ENCODE results near the gene ALOXE3.

ALOXE3 gene

DNA sequence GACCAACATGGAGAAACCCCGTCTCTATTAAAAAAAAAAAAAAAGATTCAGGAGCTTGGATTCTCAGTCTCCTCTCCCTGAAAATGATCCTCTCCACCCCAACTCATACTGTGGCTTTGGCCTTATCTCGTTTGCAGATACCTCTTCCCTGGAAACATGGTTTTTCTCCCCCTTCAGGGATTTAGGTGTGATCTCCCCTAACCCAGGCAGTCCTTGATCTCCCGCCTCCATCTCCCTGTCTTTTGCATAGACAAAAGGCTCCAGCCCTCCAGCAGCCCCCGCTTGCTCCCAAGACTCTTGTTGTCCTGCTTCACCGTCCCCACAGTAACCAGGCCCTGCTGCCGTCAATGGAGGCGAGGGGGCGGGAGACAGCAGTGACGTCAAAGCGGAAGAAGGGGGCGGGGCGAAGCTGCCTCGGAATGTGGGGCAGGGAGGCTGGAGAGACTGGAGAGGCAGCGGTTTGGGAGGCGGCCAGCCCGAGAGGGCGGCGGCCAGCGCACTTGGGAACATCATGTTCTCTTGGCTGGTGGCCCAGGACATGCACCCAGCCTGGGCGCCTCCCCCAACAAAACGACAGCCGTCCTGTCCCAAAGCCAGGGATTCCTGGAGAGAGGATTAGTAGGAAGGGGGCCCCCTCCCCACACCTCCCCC lies 35.8 kb upstream of the ALOXE3 start:
- DNase-seq (ENCODE audit: low read depth): peak; percentile 62

DNA sequence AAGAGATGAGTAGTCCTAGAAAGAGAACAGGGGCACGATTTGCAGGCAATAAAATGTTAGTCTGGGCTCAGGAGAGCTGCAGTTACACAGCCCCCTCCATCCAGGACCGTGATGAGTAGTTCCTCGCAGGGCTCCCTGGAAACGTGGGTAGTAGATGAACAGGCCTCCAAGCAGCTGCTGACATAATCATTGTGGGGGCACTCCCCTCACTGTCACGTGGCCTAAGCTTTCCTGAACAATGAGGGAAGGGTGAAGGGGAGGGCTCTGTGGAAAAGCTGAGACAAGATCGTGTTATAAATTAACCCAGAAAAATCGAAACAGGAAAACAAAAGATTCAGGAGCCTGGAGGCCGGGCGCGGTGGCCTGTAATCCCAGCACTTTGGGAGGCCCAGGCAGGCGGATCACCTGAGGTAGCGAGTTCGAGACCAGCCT lies 35.2 kb upstream of the ALOXE3 start:
- DNase-seq (ENCODE audit: low read depth): no peak

DNA sequence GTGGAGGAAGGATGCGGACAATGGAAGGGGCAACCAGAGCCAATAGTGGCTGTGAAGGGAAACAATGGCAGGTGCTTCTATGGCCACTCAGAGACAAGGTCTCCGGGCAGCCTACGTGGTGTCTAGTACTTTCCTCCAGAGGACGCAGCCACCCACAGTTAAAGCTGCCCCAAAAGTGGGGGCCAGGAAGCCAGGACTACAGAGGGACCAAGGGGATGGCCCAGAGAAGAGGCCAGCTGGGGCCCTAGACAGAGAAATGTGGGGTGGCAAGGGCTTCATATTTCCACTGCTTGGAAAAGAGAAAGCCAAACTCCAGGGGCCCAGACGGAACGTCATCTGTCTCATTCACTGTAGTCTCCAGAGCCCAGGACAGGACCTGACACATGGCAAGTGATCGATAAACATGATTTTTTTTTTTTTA lies 34.7 kb upstream of the ALOXE3 start:
- DNase-seq (ENCODE audit: low read depth): no peak

DNA sequence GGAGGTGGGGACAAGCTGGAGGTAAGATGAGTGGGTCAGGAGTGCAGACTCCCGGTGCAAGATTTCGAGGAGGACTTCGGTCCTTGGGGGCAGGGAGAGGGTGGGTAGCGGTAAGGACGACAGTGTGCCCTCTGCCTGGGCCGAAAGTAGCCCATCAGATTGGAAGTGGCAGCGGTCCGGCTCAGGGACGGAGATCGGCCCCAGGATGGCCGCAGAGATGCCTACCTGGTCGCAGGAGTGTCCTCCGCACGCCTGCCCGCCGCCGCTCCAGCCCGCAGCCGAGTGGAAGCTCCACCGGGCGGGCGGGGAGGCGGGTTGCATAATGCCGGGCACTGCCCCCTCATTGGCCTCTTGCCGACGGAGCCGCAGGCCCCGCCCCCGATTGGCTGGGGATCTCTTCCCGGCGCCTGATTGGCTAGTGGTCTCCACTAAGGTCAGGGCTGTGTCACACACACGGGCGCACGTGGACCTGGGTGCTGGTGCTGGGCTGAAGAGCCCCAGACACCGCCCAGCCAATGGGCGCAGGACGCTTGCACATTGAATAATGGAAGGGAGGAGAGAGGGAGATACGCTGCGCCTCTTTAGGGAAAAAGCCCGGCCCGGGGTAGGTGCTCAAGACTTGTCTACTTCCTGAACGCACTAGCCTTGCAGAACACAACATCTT lies 33.9 kb upstream of the ALOXE3 start, which contains the start of gene PER1:
Gene PER1, minus strand, starts transcription at position 293 of the 664 bp plus-strand sequence. CDS start 1,698 bp downstream, outside the sequence.
- DNase-seq (ENCODE audit: low read depth): peak; percentile 63

DNA sequence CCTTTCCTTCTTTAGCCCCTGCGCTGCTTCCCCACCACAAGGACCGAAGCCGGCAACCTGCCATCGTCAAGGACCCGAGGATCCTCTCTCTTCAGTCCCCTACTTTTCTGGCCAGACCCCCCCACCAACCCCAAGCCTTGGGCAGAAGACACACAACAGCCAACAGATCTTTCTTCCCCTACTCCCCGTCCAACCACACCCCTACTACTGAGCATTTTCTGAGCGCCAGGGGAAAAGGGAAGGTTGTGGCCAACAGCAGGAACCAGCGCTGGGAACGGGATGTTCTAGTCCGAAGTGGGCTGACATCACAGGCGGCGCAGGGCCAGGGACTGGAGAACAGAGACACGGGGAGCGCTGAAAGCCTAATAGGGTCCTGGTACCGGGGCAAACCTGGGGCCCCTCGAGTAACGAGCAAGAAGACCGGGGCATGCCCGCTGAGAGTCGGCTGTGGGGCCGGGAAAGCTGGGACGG lies 33.4 kb upstream of the ALOXE3 start:
- DNase-seq (ENCODE audit: low read depth): no peak

DNA sequence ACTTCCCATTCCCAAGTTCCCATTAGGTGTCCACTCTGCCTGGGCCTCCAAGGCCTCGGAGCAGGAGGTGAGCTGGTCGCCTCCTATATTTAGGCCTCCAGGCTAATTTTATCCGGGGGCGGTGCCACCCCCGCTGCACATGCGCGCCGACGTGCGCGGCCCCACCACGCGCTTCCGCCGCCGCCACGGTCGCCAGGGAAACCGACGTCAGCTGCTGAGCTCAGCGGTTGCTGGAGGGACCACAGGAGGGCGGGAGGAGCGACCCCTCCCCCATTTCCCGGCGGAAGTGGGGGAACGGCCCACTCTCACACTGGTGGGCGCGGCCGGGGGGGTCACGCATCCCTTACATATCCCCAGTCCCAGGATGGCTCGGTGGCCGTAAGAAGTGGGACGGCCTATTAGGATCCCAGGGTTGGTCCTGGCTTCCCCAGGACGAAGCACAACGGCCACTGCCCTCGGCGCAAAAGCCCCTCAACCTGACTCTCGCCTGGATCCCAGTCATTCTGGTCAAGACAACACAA lies 32.9 kb upstream of the ALOXE3 start:
- DNase-seq (ENCODE audit: low read depth): peak; percentile 84

DNA sequence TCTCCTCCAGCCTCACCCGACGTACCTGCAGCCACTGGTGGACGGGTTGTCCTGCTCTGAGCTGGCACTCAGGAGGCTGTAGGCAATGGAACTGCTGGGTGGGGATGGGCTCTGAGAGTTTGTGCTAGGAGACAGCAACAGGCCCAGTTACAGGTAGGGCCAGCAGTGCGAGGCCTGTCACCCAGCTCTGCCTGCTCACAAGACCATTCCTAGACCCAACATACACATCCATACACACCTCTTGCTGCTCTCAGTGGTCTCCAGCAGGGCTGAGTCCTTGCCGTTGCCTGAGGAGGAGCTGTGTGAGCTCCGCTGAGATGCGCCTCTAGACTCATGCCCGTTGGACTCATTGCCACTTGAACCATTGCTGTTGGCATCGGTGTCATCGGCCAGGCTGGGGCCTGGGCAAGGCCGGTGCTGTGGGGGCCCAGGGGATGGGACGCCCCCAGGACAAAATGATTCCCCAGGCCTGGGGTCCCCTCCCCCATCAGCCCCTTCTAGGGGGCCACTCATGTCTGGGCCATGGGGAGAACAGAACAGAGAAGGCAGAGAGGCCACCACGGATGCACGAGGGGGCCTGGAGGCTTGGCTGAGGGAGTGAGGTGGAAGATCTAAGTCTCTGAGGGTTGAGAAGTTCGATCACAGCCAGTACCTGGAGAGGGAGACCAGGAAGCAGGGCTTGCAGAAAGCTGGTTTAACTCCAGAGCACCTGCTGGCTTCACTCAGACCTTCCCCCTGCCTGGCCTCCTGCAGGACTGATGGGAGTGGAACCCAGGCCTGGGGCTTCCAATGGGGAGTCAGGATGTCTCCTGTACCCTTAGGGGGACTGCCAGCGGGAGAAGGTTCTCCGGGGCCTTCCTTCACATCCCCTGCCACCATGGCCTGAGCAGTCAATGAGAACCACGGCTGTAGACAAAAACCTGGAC lies 32.1 kb upstream of the ALOXE3 start:
- DNase-seq (ENCODE audit: low read depth): no peak

DNA sequence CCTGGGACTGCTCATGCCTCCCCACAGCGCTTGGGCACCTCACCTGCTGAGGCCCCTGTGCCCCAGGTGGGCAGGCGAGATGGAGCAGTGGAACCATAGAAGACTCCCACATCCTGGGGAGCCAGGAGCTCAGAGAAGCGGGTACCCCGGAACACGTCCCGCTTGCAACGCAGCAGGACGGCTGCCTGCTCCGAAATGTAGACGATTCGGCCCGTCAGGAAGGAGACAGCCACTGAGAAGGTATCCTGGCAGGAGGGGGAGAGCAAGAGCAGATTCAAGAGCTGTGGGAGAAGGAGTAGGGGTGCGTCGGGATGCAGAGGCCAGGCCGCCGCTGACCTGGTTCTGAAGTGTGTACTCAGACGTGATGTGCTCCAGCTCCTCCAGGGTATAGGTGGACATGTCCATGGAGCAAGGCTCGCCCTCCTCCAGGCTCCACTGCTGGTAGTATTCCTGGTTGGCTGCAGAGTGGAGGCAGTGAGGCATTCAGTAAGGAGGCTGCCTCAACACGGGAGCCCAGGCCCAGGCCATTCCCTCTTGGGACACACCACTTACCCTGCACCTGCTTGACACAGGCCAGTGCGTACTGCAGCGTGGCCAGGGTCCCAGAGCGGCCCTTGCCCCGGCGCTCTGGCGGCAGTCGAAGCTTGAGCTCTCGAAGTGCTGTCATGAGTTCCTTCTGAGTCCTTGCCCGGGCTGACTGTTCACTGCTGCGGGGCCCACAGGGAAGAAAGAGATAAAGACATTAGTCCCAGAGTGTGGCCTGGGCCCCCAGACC lies 31.3 kb upstream of the ALOXE3 start:
- DNase-seq (ENCODE audit: low read depth): no peak

DNA sequence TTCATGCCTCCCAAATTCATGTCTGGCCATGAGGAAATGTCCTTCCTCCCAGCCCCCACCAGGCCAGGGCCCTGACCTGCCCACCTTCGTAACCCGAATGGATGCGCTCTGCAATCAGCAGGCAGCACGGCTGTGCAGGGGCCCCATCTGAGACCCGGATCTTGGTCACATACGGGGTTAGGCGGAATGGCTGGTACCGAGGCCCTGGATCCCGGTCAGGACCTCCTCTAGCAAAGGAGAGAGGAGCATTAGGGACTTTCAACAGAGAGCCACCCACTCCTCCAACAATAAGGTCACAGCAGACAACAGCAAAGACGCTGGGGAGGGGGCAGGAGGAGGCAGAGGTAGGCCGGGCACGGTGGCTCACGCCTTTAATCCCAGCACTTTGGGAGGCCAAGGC lies 30.2 kb upstream of the ALOXE3 start:
- no peak for DNase-seq (ENCODE audit: low read depth)

DNA sequence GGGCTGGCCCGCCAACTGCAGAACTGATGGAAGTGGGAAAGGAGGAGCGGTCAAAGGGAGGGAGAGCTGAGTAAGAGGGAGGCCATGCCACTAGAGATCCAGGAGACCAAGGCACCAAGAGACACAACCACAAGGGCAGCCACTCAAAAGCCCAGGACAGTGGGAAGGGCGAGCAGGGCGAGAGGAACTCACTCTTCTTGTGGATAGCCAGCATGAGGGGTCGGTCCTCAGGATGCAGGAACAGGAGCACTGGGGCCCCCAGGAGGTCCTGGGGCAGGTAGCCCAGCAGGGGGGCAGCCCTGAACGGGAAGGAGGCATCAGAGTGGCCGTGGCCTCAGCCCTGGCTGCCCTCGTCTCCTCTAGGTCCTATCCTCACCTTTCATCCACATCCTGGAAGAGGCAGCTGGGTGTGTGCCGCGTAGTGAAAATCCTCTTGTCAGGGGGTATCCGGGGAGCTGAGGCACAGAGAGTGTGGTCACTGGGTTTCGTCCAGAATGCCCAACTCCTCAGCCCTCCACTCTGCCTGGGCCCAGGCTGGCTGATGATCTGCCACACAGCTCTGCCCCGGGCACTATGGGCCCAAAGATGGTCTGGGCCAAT lies 29.6 kb upstream of the ALOXE3 start:
- no peak for DNase-seq (ENCODE audit: low read depth)

DNA sequence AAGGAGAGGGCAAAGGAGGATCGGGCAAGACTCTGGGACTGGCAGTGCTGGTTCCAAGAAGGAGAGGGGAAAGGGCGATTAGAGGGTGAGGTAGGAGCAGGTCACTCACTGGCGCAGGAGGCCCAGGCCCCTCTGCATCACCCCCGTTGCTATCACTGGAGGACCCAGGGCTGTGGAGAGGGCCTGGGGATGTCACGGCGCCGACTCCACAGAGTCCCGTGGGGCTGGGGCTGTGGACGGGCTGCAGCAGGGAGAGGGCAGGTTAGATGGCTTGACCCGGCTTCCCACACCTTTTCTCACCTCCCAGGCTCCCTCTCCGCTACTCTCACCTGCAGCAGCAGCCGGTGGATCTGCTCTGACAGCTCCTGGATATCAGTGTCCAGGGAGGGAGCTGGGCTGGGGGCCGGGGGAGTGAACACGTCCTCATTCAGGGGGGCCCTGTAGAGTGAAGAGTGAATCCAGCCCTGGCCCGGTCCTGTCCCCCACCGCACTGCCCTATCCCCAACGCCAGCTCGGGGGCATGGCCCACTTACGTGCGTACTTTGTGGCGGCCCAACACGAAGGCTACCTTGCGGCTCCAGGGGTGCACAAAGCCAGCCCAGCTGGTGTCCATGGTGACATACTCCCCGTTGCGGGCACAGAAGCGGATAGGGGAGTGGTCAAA lies 29.0 kb upstream of the ALOXE3 start:
- DNase-seq (ENCODE audit: low read depth): no peak

DNA sequence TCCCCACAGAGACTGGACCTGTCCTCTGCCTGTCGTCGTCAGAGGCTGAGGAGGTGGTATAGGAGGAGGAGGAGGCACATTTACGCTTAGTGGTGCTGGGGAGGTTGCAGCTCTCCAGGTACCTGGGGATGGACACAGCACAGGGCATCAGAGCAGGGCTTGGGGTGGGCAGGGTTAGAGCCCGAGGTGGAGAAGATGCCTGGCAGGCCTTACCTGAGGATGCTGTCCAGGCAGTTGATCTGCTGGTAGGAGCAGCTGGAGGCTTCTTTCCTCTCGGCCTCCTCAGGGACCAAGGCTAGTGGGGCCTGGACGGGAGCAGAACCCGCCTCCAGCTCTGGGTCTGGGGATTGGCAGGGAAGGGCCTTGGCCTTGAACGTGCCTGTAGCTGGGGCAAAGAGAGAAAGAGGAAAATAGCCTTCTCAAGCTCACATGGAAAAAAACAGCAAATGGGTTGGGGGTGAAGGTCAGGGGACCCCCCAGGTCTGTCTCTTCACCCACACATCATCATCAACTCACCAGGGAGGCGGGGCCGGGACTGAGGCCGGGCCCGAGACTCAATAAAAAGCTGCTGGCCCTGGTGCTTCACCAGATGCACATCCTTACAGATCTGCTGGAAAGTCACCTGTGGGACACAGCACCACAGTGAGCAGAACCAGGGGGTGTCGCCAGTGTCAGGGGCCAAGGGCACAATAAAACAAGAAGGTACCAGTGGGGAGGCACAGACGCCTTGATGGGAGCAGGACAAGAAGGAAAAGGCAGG lies 28.2 kb upstream of the ALOXE3 start:
- no peak for DNase-seq (ENCODE audit: low read depth)

DNA sequence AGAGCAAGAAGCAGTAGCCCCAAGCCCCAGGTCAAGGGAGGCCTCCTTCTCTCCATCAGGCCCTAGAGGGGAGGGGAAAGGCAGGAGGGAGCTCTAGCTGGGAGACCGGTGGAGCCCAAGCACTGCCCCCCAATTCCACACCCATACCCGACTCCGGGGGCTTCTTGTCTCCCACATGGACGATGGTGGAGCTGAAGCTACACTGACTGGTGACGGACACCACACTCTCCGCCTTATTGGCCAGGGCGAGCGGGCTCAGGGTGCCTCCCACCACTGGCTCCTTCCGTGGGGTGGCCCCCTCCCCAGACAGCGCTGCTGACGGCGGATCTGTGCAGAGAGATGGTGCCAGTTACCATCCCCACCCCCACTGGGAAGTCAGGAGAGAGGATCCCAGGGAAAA lies 27.5 kb upstream of the ALOXE3 start:
- no peak for DNase-seq (ENCODE audit: low read depth)

DNA sequence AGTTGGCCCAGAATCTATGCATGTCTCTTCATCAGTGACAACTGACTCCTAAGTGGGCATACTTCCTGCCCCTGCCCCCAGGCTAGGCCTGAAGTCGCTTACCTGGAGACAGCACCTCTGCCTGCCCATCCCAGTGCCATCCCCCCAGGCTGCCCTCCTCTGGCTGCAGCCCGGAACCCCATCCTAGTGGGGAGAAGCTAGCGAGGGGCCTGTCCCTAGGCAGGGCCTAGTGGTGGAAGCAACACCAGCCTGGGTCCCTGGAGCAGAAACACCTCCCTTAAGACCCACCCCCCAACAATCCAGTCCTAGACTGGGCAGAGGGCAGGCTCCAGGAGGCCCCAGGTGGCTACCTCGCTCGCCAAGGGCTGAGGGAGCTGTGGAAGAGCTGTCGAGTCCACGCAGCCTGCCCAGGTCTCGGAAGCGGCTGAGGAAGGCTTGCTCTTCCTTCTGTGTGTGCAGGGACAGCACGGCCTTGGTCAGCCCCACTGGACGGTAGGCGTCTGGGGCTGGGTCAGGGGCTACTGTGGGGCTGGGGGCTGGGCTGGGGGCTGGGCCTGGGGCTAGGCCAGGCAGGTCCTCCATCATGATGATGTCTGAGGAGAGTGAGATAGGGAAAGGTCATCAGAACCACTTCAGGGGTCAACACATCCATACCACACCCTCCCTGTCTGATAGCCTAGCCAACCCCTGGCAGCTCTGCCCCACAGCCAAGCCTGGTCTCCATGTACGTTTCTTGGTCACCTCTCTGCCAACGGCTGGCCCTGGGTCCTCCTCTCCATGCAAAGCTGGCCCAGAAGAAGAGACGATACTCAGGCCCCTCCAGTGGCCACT lies 26.3 kb upstream of the ALOXE3 start:
- no peak for DNase-seq (ENCODE audit: low read depth)

DNA sequence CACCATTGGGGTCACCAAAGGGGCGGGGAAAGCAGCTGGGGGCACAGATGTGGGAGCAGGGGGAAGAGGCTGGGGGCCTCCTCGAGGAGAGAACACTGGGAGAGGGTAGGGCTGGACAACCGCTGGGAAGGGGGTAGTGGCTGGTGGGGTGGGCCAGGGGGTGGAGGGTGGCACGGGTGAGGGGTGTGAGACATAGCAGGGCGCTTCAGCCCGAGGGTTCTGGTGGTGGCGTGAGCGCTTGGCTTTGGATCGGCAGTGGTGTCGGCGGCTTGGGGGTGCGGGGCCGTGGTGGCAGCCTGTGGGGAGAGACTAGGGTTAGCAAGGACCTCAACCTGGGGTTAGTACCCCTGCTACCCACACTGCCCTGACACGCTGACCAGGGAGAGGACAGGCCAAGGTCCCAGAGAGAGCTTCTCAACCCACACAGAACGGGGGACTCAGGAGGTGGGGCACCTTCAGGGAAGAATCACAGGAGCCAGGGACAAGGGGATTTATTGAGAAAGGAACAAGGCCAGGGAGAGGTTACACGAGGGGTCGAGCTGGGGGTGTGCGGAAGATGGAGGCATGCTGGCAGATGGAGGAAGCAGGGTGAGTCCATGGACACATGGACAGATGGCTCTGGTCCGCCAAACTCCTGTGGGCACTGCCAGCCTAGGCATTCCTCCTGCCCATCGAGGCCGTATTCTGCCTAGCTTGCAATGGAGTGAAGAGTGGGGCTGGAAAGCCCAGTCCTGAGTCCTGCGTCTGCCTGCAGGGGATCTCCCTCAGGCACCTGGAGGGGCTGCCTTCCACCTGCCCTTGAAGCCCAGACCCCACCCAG lies 25.5 kb upstream of the ALOXE3 start:
- DNase-seq (ENCODE audit: low read depth): no peak

DNA sequence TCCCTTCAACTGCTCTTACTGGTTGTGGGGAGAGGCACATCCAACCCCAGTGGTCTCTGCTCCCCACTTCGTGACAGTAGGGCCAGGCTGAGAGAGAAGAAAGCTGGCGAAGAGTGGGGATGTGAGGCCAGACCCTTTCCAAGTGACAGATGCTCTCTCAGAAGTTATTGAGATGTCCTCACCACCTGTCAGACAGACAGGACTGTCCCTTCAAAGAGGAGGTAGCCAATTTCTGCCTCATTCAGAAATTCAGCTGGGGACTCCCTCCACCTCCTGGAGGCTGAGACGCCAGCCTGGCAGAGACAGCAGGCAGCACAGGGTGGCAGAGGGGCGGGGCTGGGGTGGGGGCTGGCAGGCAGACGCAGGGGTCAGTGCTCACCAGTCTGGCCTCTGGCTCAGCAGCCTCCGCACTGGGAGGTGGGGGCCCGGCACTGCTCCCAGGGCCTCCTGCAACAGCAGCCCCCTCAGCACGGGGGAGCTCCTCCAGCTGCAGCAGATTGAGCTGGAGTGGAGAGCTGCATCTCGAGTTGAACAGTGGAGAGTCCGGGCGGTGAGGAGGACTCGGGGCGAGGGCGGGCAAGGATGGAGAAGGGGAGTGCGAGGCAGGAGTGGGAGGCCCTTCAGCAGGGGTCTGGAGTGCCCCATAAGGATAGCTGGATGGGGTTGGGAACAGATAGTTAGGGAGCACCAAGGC lies 24.7 kb upstream of the ALOXE3 start:
- DNase-seq (ENCODE audit: low read depth): no peak

DNA sequence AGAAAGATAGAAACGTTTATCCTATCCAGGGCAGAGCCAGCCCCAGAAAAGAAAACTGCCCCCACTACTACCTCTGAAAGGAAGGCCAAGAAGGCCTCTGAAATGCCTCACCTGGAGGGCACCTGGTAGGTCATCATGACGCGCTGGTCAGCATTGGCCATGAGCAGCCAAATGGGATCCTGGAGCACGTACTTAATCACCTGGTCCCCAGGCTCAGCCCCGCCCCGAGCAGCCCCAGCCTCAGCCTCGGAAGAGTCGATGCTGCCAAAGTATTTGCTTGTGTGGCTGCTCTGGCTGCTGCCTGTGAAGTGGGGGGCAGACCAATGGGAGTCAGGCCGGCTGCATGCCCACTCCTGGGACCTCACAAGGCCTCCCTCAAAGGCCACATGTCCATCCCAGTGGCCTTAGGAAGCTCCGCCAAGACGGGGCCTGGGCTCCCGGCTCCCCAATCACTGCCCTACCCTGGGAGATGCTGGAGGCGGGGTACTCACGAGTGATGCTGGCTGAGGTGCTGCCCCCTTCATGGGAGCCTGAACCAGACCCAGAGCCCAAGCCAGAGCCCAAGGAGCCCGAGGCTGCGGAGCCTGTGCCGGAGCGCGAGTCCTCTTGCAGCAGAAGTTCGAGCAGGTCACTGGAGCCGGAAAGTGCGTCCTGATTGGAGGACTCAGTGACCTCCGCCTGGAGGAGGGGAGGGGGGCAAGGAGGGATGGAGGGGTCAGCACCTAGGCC lies 24.0 kb upstream of the ALOXE3 start:
- no peak for DNase-seq (ENCODE audit: low read depth)
